Endodermal cell (in vitro differentiated cells): ENCODE results near the gene NBAS. TPM values are rescaled to one million over a fixed set of nuclear protein-coding genes. Genes with fewer than 3 reads are reported as not detected.

Experiments used
- DNase-seq: peaks from one replicate; pipeline ENCODE4 v3.0.0-alpha.2; 2017
- H3K27ac ChIP-seq: 2 replicates; pipeline ENCODE4 v1.5.1; 2013; ENCODE audit warnings: mild to moderate bottlenecking, low read depth, low read length, moderate library complexity
- H3K27me3 ChIP-seq: 2 replicates; pipeline ENCODE4 v1.6.1; 2013; ENCODE audit warnings: mild to moderate bottlenecking, low read length, moderate library complexity; ENCODE audit not compliant: insufficient read depth, control insufficient read depth, poor library complexity, severe bottlenecking
- H3K36me3 ChIP-seq: 2 replicates; pipeline ENCODE4 v1.7.0; 2013; ENCODE audit warnings: mild to moderate bottlenecking, low read length, moderate library complexity; ENCODE audit not compliant: control insufficient read depth, insufficient read depth
- H3K4me1 ChIP-seq: one replicate; pipeline ENCODE4 v1.7.0; 2013; ENCODE audit warnings: low read length; ENCODE audit not compliant: control insufficient read depth, insufficient read depth
- H3K4me3 ChIP-seq: 2 replicates; pipeline ENCODE4 v1.5.1; 2013; ENCODE audit warnings: mild to moderate bottlenecking, low read length, moderate library complexity
- H3K9ac ChIP-seq: 2 replicates; pipeline ENCODE4 v1.6.1; 2013; ENCODE audit warnings: mild to moderate bottlenecking, low read length, moderate library complexity; ENCODE audit not compliant: poor library complexity, severe bottlenecking; ENCODE audit errors: extremely low read depth
- H3K9me3 ChIP-seq: 2 replicates; pipeline ENCODE4 v1.6.1; 2013; ENCODE audit warnings: mild to moderate bottlenecking, low read length, moderate library complexity; ENCODE audit not compliant: control insufficient read depth
- H3K27ac Mint-ChIP-seq: 2 replicates; pipeline ENCODE4 v1.8.0; 2020; ENCODE audit warnings: mixed read lengths
- H3K27me3 Mint-ChIP-seq: 2 replicates; pipeline ENCODE4 v1.8.0; 2021; ENCODE audit warnings: mild to moderate bottlenecking, mixed read lengths; ENCODE audit not compliant: insufficient read depth
- H3K36me3 Mint-ChIP-seq: 2 replicates; pipeline ENCODE4 v1.8.0; 2020; ENCODE audit warnings: low read depth, mixed read lengths
- H3K4me1 Mint-ChIP-seq: 2 replicates; pipeline ENCODE4 v1.8.0; 2020; ENCODE audit warnings: mixed read lengths
- H3K4me3 Mint-ChIP-seq: 2 replicates; pipeline ENCODE4 v1.8.0; 2020; ENCODE audit warnings: mild to moderate bottlenecking, moderate library complexity, mixed read lengths
- H3K9me3 Mint-ChIP-seq: 2 replicates; pipeline ENCODE4 v1.8.0; 2020; ENCODE audit warnings: mild to moderate bottlenecking, mixed read lengths
- WGBS, 2 experiments: methylation state at CpG; one replicate each; pipeline versions ENCODE4 v1.1.5 to v1.1.7; 2013; ENCODE audit warnings: missing lambda C conversion rate in 2 of 2, mixed read lengths in 1 of 2; ENCODE audit not compliant: insufficient coverage in 1 of 2, insufficient read length in 1 of 2; 5-methylcytosine and 5-hydroxymethylcytosine counted together
- total RNA-seq, 2 donors: library from RNA; stranded (reverse); fragmentation: NEBNext Ultra II Directional in 1 of 2; extraction: Animal tissue kit (Norgen Biotek cat#: 25700) in 1 of 2; gene quantifications; 2 replicates in 1 of 2; 3 replicates in 1 of 2; pipeline ENCODE4 v1.2.1, GENCODE V29; 2021
- TF ChIP-seq, protein P1 (sequence below): fragments of 200-600 bp; sonication (generic); conservative IDR thresholded peaks from 2 replicates; pipeline ENCODE4 v1.5.0; 2021; ENCODE audit warnings: antibody characterized with exemption, mild to moderate bottlenecking

The NBAS gene
- total RNA-seq, 2 donors from 2014 or later = 47.4 to 54.7 TPM

DNA sequence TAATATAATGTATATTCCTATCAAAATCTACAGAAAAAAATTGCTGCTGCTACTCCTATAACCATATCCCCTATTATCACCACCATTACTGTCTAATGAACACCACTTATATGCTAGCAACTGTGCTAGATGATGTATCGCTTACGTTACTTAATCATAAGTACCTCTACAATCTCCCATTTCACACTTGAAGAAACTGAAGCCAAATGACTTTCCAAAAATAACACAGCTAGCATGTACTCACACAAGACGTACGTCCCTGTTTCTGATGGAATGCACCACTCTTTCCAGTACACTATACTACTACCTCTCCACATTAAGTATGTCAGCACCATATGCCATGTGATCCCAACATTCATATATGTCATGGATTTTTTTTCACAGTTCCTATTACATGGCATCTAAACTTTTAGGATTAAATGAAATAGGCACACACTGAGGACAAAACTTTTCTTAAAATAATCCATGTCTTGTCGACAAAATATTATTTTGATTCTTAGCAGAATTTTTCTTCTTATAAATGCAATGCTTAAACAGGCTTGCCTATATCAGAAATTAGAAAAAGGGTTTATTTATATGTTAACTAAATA lies 112.8 kb downstream of the NBAS start:
- Histone ChIP-seq H3K4me1 (no peaks in the 10 kb centered on the region), H3K36me3 (peaks cover 4% of the 10 kb centered on the region), H3K27ac (no peak overlapping the region), H3K9ac (no peak overlapping the region), H3K9me3 (peaks cover 10% of the 10 kb centered on the region), H3K4me3 (no peak overlapping the region), H3K27me3 (no peaks in the 10 kb centered on the region)
- WGBS, 2 experiments = 96 to 97% methylated on average over 4 to 5 of the region's 5 CpGs
- Mint-ChIP-seq H3K9me3 (peaks cover 12% of the 10 kb centered on the region), H3K4me1 (peaks cover 8% of the 10 kb centered on the region), H3K4me3 (no peak overlapping the region), H3K27ac (no peak overlapping the region), H3K27me3 (no peaks in the 10 kb centered on the region), H3K36me3 (peaks cover 27% of the 10 kb centered on the region)
- TF ChIP-seq, protein P1, sequence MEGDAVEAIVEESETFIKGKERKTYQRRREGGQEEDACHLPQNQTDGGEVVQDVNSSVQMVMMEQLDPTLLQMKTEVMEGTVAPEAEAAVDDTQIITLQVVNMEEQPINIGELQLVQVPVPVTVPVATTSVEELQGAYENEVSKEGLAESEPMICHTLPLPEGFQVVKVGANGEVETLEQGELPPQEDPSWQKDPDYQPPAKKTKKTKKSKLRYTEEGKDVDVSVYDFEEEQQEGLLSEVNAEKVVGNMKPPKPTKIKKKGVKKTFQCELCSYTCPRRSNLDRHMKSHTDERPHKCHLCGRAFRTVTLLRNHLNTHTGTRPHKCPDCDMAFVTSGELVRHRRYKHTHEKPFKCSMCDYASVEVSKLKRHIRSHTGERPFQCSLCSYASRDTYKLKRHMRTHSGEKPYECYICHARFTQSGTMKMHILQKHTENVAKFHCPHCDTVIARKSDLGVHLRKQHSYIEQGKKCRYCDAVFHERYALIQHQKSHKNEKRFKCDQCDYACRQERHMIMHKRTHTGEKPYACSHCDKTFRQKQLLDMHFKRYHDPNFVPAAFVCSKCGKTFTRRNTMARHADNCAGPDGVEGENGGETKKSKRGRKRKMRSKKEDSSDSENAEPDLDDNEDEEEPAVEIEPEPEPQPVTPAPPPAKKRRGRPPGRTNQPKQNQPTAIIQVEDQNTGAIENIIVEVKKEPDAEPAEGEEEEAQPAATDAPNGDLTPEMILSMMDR = no peak
- DNase-seq = no peak

DNA sequence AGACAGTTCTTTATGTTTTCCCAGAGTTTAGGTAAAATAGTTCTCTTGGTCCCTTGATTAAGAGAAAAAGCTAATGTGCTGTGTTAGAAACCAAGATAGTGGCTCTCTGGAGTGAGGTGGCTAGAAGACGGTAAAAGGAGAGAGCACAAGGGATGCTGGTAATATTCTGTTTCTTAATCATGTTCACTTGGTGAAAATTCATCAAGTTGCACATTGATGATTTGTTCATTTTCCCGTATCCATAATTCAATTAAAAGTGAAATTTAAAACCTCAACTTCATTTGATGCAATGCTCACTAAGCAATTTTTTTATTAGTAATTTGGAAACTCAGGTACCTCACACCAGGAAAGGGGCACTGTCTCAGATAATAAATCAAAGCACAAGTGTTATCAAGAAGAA lies 113.8 kb downstream of the NBAS start:
- Mint-ChIP-seq H3K36me3 (peaks cover 17% of the 10 kb centered on the region), H3K27ac (no peak overlapping the region), H3K27me3 (no peaks in the 10 kb centered on the region), H3K4me1 (peaks cover 8% of the 10 kb centered on the region), H3K9me3 (peaks cover 12% of the 10 kb centered on the region), H3K4me3 (no peak overlapping the region)
- H3K4me3 ChIP-seq = no peak overlapping the region
- H3K4me1 ChIP-seq = no peaks in the 10 kb centered on the region
- WGBS, 2 experiments = 92 to 100% methylated on average over 1 to 2 of the region's 2 CpGs
- H3K36me3 ChIP-seq = peaks cover 4% of the 10 kb centered on the region
- H3K27me3 ChIP-seq = no peaks in the 10 kb centered on the region
- TF ChIP-seq, protein P1 = no peak
- no peak overlapping the region for H3K27ac ChIP-seq
- peaks cover 10% of the 10 kb centered on the region for H3K9me3 ChIP-seq
- no peak for DNase-seq
- no peak overlapping the region for H3K9ac ChIP-seq

DNA sequence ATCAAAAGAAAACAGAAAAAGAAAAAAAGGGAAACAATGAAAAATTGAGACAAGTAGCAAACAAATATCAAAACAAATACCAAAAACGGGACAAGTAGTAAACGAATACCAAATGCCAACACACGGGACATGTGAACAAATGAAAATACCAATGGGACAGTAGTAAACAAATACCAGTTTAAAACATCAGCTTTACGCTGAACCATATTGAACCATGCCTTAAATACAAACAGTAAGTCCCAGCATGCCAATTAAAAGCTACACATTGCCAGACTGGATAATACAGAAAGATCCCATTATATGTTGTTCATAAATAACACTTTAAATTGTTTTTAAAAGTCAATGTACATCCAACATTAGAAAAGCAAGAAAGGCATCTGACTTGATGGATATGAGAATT lies 114.2 kb downstream of the NBAS start:
- no peak overlapping the region for H3K27ac Mint-ChIP-seq
- DNase-seq = no peak
- 91% methylated on average over 4 of the region's 4 CpGs; no CpG with 5 or more reads in 1 of the 2 experiments for WGBS, 2 experiments
- peaks cover 12% of the 10 kb centered on the region for H3K9me3 Mint-ChIP-seq
- no peak overlapping the region for H3K4me3 Mint-ChIP-seq
- peaks cover 8% of the 10 kb centered on the region for H3K4me1 Mint-ChIP-seq
- TF ChIP-seq, protein P1 = no peak
- Histone ChIP-seq H3K4me3 (no peak overlapping the region), H3K27ac (no peak overlapping the region), H3K9ac (no peak overlapping the region), H3K9me3 (peaks cover 10% of the 10 kb centered on the region), H3K36me3 (peaks cover 4% of the 10 kb centered on the region), H3K4me1 (no peaks in the 10 kb centered on the region), H3K27me3 (no peaks in the 10 kb centered on the region)
- no peaks in the 10 kb centered on the region for H3K27me3 Mint-ChIP-seq
- H3K36me3 Mint-ChIP-seq = peaks cover 16% of the 10 kb centered on the region
